DND-41 (cell line): ENCODE measurements around the gene KIF3C.

ENCODE experiments used
- CTCF ChIP-seq: IDR thresholded peaks from 2 replicates; pipeline ENCODE4 v1.5.1; 2012; ENCODE audit warnings: borderline replicate concordance, low read length, moderate library complexity, mild to moderate bottlenecking; ENCODE audit not compliant: poor library complexity, severe bottlenecking; ENCODE audit errors: extremely low read depth
- EZH2 ChIP-seq: IDR thresholded peaks from 3 replicates; pipeline ENCODE4 v1.6.1; 2012; ENCODE audit warnings: borderline replicate concordance, low read depth, mild to moderate bottlenecking, moderate library complexity, low read length, inconsistent platforms; ENCODE audit not compliant: severe bottlenecking

DNA sequence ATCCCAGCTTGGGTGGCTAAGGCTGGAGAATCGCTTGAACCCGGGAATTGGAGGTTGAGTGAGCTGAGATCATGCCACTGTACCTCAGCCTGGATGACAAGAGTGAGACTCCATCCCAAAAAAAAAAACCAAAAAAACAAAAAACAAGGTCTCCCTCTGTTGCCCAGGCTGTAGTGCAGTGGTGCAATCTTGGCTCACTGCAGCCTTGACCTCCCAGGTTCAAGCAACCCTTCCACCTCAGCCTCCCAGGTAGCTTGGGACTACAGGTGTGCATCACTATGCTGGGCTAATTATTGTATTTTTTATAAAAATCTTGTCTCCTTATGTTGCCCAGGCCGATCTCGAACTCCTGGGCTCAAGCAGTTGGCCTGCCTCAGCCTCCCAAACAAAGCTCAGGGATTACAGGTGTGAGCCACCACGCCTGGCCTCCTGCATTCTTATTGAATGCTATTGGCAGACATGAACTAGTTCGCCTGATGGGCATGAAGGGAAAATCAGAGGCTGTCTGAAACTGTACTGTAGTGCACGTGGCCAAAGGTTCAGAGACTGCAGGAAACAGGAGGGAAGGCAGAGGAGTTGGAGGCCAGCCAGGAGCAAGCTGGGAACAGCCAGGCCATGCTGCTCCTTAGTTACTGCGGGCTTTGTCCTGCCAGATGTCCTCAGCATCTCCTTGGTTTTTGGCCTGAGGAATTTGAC lies 88.0 kb downstream of the KIF3C start:
- TF ChIP-seq CTCF (no peak), EZH2 (no peak)
